NCI-H128 (cell line): ENCODE measurements around the gene KLHL34.

Source experiments
- DNase-seq: peaks from one replicate; lab custom pipeline; 2025; ENCODE audit not compliant: unreplicated experiment; lab: John Stamatoyannopoulos, UW

The KLHL34 gene, protein sequence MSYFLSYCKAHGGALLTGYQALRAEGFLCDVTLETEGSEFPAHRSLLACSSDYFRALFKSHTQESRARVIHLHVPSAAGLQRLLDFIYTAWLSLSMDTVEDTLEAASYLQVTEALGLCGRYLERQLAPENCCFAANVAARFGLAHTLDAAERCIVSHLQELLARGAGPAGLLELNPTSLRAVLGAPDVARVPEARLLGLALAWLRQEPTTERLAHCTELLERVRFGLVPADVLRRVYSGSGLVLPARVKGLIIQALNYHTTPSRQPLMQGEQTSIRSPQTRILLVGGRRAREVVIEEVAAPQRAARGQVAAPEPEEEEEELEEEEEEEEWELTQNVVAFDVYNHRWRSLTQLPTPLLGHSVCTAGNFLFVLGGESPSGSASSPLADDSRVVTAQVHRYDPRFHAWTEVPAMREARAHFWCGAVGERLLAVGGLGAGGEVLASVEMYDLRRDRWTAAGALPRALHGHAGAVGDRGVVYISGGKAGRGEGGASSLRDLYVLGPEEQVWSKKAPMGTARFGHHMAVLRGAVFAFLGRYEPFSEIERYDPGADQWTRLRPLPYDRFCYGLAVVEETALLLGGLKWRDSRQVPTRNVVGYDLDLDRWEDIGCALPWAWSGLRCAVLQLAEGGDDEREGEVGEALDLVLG

GRCh38 chrX:21658152-21658737, at the start of gene KLHL34:
Gene KLHL34 (minus strand): TSS chrX:21658330. CDS start chrX:21657788, 542 bp downstream.
- DNase-seq: no peak

GRCh38 chrX:21705225-21705624, 47.1 kb upstream of the KLHL34 start:
- DNase-seq: no peak

GRCh38 chrX:21702725-21703124, 44.6 kb upstream of the KLHL34 start:
- DNase-seq: no peak

- no peak for DNase-seq
Measured at GRCh38 chrX:21700967-21701366, 42.8 kb upstream of the KLHL34 start.

DNA sequence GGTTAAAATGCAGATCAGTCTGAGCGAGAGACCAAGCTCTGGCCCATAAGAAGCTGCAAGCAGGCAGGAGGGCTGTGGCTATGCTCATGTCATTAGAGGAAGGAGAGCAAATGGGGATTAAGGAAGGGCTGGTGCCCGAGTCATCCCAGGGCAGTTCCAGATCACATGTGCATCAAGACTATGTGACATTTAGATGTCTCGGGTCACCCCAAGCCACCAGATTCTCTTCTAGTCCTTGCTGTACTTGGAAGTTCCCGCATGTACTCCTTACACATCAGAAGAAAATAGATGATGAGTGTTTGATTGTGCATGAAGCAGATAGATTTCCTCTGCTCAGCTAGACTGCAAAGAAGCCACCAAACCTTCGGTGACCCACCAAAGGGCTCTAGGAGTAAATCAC, 42.1 kb upstream of the KLHL34 start:
- no peak for DNase-seq

DNA sequence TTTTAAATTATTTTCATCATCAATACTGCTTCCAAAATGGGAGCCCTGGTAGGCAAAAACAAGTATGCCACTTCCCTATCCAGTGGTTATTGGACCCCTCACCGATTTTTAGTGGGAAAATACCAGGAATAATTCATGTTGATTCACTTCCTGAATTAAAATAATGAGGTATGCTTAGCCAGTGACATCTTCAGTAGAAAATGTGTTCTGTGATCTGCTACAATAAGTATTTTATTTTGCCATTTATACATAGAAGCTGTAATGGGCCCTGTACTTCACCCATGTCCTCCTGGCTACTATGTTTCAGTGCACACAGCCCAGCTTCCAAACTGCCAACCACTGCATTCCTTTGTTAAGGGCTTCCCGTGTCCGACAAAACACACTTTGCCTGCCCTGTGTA, 41.0 kb upstream of the KLHL34 start:
- no peak for DNase-seq

GRCh38 chrX:21698272-21698671, 40.1 kb upstream of the KLHL34 start:
- DNase-seq: no peak

DNA sequence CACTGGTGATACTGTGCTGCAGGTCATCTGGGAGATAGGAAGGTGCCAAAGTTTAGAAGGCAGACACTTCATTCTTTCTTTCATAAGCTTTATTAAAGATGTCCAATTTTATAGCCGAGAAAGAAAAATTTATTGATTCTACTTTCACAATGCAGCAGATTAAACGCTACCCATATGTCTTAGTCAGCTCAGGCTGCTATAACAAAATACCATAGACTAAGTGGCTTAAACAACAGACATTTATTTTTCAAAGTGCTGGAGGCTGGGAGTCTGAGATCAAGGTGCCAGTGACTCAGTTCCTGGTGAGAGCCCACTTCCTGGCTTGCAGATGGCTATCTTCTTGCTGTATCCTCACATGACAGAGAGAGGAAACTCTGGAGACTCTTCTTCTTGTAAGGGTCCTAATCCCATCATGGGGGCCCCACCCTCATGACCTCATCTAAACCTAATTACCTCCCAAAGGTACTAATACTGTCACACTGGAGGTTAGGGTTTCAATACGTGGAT, 33.4 kb upstream of the KLHL34 start:
- DNase-seq: no peak

- DNase-seq: no peak
Measured at GRCh38 chrX:21683941-21684340, 25.8 kb upstream of the KLHL34 start.

GRCh38 chrX:21678048-21678612, 20.0 kb upstream of the KLHL34 start:
- no peak for DNase-seq

DNA sequence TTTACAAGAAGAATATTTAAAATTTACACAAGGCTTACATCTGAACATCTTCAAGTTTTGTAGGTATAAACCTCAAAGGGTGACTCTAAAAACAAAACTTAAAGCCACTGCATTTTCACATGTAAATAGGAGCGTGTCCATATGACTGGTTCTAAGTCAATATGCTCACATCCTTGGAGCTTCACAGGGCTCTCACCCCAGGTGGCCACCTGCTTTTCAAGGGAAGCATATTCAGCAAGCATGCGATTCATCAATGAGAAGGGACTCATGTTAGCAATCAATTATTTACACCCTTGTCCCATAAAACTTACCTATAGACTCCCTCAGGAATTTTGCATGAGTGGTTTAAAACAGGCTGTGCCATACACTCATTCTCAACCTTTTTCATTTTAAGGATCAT, 17.8 kb upstream of the KLHL34 start:
- DNase-seq: no peak

DNA sequence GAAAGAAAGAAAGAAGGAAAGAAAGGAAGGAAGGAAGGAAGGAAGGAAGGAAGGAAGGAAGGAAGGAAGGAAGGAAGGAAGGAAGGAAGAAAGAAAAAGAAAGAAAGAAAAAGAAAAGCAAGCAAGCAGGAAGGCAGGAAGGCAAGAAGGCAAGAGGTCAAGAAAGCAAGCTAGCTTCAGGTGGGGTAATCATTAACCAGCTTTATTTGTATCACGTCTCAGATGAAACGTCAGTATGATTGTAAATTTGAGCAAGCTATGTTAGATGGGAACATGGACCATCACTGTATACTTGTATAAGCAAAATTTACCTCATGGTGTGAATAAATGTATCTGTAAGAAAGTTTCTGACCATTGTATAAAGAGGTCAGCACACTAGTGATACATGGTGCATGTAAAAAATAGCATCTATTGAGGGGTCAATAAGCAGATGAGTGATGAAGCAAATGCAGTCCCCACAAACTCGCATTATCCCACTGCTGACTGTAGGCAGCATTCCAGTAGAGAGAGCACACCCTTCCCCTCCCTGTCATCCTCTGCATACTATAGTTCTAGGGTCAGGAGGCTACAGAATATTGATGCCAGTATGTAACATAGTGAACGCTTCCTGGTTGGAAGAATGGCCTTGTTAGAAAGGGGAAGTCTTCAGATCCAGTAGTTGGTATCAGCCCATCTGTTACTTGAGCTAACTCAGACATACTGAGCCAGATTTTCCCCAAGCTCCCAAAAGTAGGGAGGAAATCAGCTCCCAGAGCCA, 16.5 kb upstream of the KLHL34 start:
- no peak for DNase-seq

DNA sequence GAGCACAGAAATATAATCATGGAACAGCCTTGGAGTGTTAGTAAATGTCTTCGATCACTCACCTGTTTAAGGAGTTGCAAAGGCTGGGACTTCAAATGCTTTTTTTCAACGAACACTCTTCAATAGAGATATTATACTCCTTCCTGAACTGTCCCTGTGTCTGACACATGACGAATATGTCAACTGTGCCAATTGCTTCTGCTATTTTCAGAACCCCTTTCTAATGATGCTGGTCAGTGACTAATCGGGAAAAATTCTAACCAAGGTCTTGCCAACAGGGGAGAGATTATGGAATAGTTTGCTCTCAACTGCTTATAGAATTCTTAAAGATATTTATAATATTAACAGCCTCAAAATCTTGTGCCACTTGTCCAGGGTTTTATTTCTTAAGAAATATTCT, 8.5 kb upstream of the KLHL34 start:
- no peak for DNase-seq

- DNase-seq: no peak
Measured at GRCh38 chrX:21666252-21666651, 8.1 kb upstream of the KLHL34 start.

- no peak for DNase-seq
Measured at GRCh38 chrX:21662761-21663160, 4.6 kb upstream of the KLHL34 start.

DNA sequence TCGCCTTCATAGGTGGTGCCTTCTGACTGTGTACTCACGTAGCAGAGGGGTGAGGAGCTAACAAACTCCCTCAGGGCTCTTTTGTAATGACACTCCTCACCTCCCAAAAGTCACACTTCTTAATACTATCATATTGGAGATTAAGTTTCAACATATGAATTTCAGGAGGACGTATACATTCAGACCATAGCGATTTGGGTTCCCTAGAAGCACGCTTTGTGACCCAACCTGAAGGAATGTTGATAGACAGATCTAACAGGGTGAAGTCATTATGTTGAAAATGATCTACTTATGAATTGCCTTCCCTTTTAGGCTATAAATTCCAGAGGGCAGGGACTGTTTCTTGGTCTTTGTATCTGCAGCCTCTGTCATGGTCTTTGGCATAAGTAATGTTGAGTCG, 3.2 kb upstream of the KLHL34 start:
- DNase-seq: no peak

- DNase-seq: no peak
Measured at GRCh38 chrX:21660156-21660555, 2.0 kb upstream of the KLHL34 start.

DNA sequence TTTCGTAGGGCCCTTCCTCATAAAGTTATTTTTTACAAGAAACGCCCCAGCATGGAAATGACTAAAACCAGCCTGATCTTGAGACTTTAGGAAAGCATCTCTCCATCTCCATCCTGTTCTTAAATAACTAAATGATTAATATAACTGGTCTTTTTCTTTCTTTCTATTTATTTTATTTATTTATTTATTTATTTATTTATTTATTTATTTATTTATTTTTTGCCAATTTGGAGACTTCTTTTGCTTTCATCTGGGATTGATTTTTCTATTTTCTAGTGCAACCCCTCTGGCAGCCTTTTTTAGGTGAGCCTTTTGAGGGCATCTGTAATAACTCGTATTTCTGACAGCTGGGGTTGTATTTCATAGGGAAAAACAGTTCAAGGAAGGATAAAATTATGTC, 1.2 kb upstream of the KLHL34 start:
- no peak for DNase-seq

- no peak for DNase-seq
Measured at GRCh38 chrX:21658746-21659145, 616 bp upstream of the KLHL34 start.

- DNase-seq: no peak
Measured at GRCh38 chrX:21657318-21658151, 595 bp downstream of the KLHL34 start.
